Measurements from ENCODE around the gene PSMB3.
A peak's percentile ranks its signal among the peaks of the same experiment; 100 is the strongest.

The PSMB3 gene

DNA sequence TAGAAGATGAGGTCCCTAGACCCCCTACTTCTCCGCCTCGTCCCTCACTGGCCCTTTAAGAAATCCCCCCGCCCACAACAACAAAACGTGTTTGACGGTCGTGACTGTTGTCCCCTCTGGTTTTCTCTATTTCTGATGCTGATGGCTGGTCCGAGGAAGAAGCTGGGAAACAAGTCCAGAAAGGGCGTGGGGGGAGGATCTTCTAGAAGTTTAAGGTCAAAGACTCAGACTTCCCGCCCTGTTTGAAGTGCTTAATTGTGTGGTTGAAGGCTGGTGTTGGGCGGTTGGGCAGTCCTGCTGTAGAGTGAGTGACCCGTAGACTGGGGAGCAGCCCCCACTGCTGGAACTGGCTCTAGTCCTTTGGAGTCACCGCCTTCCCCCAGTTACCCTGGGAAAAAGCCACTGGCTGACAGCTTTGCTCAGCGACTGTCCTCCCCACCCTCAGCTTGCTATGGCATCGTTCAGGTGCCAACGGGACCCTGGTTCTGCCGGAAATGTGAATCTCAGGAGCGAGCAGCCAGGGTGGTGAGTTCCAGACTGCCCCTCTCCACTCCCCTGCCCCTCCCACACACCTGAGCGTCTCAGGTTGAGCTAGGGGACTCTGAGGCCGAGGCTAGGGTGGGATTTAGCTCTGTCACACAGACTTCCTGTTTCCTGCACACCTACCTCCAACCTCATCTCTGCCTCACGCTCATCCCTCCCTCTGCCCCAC lies 45.9 kb upstream of the PSMB3 start:
- TF ChIP-seq ZFX (IDR thresholded peaks at IDR 0.05): no peak
- no peak for TF ChIP-seq CTCF (conservative IDR thresholded peaks at IDR 0.05)
- peak overlapping the region; percentile 98 for H3K27ac ChIP-seq

GRCh38 chr17:38707678-38708351 lies 44.7 kb upstream of the PSMB3 start:
- no peak overlapping the region for H3K27ac ChIP-seq
- no peak for TF ChIP-seq ZFX (IDR thresholded peaks at IDR 0.05)
- TF ChIP-seq CTCF (conservative IDR thresholded peaks at IDR 0.05): no peak

DNA sequence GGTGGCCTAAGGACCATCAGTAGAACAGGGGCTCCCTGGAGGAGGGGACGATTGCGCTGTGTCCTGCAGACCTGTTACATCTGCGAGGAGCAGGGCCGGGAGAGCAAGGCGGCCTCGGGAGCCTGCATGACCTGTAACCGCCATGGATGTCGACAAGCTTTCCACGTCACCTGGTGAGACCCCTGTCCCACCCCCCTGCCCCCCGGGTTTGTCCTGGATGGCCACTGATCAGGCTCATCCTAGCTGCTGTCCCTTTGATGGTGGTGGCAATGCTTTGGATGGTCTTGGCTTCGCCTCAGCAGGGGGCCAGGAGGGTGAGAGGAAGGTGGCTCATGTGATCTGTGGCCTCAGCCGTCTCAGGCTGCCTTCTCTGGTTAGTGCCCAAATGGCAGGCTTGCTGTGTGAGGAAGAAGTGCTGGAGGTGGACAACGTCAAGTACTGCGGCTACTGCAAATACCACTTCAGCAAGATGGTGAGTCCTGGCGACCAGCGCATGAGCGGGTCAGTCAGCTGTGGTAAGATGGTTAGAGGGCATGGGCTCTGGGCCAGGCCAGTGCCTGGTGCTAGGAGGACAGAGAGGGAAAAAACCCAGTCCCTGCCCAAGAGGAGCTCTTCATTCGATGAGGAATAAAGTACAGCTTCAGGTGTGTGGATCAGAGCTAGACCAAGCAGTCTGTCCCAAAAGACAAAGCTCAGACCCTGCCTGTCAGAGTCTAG lies 43.3 kb upstream of the PSMB3 start:
- H3K27ac ChIP-seq: no peak overlapping the region
- TF ChIP-seq CTCF (conservative IDR thresholded peaks at IDR 0.05): no peak
- TF ChIP-seq ZFX (IDR thresholded peaks at IDR 0.05): no peak

DNA sequence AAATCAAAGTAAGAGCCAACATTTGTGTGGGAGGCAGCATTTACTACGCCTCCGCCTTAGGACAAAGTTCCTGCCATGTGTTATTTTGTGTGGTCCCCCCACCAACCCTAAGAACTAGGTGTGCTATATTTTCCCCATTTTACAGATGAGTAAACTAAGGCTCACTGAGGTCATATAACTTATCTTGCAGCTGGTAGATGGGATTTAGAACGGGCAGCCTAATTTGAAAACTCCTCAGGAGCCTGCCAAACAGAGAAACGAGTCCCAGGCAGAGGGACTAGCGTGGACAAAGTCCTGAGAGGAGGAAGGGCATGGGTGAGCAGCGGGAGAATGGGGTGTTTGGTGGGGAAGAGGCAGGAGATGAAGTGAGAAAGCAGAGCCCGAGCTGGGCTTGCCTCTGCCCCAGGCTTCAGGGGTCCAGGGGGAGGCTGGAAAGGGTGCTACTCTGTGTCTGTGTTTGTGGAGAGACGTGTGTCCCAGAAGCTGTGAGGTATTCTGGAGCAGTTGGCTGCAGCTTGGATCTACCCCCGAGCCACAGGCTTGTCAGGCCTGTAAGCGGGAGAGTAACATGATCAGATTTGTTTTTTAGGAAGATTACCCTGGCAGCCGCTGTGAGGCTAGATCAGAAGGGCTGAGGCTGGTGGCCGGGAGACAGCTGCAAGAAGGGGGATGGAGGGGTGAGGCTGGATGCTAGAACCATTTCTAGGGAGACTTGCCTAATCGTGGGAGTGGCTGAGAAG lies 42.5 kb upstream of the PSMB3 start:
- TF ChIP-seq ZFX (IDR thresholded peaks at IDR 0.05): no peak
- TF ChIP-seq CTCF (conservative IDR thresholded peaks at IDR 0.05): no peak
- no peak overlapping the region for H3K27ac ChIP-seq

DNA sequence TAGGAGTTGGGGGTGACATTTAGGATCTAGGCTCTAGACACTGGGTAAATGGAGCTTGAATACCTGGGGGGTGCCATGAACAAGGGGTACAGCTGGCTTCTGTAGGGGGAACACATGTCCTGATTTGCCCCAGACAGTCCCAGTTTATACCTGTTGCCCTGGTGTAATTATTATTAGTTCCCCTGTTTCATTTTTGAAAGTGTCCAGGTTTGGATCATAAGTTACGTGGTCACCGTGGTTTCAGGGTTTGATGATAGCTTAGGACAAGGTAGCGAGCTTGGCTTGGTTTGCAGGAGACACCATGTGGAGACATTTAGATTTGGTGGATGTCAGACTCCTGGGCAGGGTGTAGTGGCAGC lies 42.0 kb upstream of the PSMB3 start:
- TF ChIP-seq CTCF (conservative IDR thresholded peaks at IDR 0.05): no peak
- no peak for TF ChIP-seq ZFX (IDR thresholded peaks at IDR 0.05)

GRCh38 chr17:38710985-38711384 lies 41.6 kb upstream of the PSMB3 start:
- no peak overlapping the region for H3K27ac ChIP-seq
- TF ChIP-seq CTCF (conservative IDR thresholded peaks at IDR 0.05): no peak
- no peak for TF ChIP-seq ZFX (IDR thresholded peaks at IDR 0.05)

More for the DNA sequence above, 42.0 kb upstream of the PSMB3 start:
- no peak overlapping the region for H3K27ac ChIP-seq

Data from C4-2B (cell line).